ENCODE measurements around the gene C1QTNF4. TPM values are rescaled to one million over a fixed set of nuclear protein-coding genes. Genes with fewer than 3 reads are reported as not detected.
A peak's percentile ranks its signal among the peaks of the same experiment; 100 is the strongest.
"Not testable (repeated sequence)": the region's sequence is repeated elsewhere in the genome, so short reads cannot be mapped to it uniquely, and the experiment has no call there.

Gene C1QTNF4
- polyA plus RNA-seq, 1 experiment = 0.05 TPM

- Histone ChIP-seq H3K4me3 (ENCODE audit: low read depth, low read length) (peak overlapping the region; percentile 68), H3K36me3 (ENCODE audit: control insufficient read depth, insufficient read depth, low read length) (peaks cover 2% of the 10 kb centered on the region), H3K27me3 (ENCODE audit: control insufficient read depth, insufficient read depth, low read length) (no peaks in the 10 kb centered on the region)
- ChIA-PET CTCF (interaction anchor here (1.0 to 2.1 kb wide), 4 partner anchors 10 to 64 kb away, joined by 3 to 12 read pairs (median 5); partner anchors contain the start of gene CELF1), POLR2A (interaction anchor here (0.7 kb wide), 1 partner anchor 62 kb away, joined by 4 read pairs; no protein-coding TSS in a partner anchor)
- no peak for TF ChIP-seq CTCF (IDR thresholded peaks at IDR 0.05; ENCODE audit: insufficient read depth, low read depth, low read length)
- DNase-seq (ENCODE audit: low read depth) = no peak
Observed at GRCh38 chr11:47564933-47565339, 29.3 kb downstream of the C1QTNF4 start.

- H3K4me3 ChIP-seq (ENCODE audit: low read depth, low read length); H3K36me3 ChIP-seq (ENCODE audit: control insufficient read depth, insufficient read depth, low read length); H3K27me3 ChIP-seq (ENCODE audit: control insufficient read depth, insufficient read depth, low read length); DNase-seq (ENCODE audit: low read depth): not testable (repeated sequence)
- POLR2A ChIA-PET = interaction anchor here (0.7 kb wide), 1 partner anchor 63 kb away, joined by 4 read pairs; no protein-coding TSS in a partner anchor
- CTCF ChIA-PET = interaction anchor here (1.0 to 2.1 kb wide), 4 partner anchors 9 to 64 kb away, joined by 3 to 12 read pairs (median 5); partner anchors contain the start of gene CELF1
Observed at GRCh38 chr11:47564366-47564765, 29.8 kb downstream of the C1QTNF4 start.

GRCh38 chr11:47562393-47562792, 31.8 kb downstream of the C1QTNF4 start:
- H3K36me3 ChIP-seq (ENCODE audit: control insufficient read depth, insufficient read depth, low read length); H3K27me3 ChIP-seq (ENCODE audit: control insufficient read depth, insufficient read depth, low read length); POLR2A ChIA-PET; DNase-seq (ENCODE audit: low read depth); H3K4me3 ChIP-seq (ENCODE audit: low read depth, low read length); CTCF ChIA-PET: not testable (repeated sequence)

GRCh38 chr11:47560426-47560825, 33.8 kb downstream of the C1QTNF4 start:
- no peaks in the 10 kb centered on the region for H3K27me3 ChIP-seq (ENCODE audit: control insufficient read depth, insufficient read depth, low read length)
- H3K36me3 ChIP-seq (ENCODE audit: control insufficient read depth, insufficient read depth, low read length) = no peaks in the 10 kb centered on the region
- TF ChIP-seq CTCF (IDR thresholded peaks at IDR 0.05; ENCODE audit: insufficient read depth, low read depth, low read length) = no peak
- DNase-seq (ENCODE audit: low read depth) = no peak
- ChIA-PET CTCF (no interaction called here), POLR2A (no interaction called here)
- H3K4me3 ChIP-seq (ENCODE audit: low read depth, low read length) = no peak overlapping the region

- DNase-seq (ENCODE audit: low read depth) = no peak
- no peak overlapping the region for H3K4me3 ChIP-seq (ENCODE audit: low read depth, low read length)
- POLR2A ChIA-PET = no interaction called here
- CTCF ChIA-PET = interaction anchor here (0.7 kb wide), 2 partner anchors 27 to 58 kb away, joined by 3 read pairs; no protein-coding TSS in a partner anchor
- no peak for TF ChIP-seq CTCF (IDR thresholded peaks at IDR 0.05; ENCODE audit: insufficient read depth, low read depth, low read length)
- no peaks in the 10 kb centered on the region for H3K36me3 ChIP-seq (ENCODE audit: control insufficient read depth, insufficient read depth, low read length)
- H3K27me3 ChIP-seq (ENCODE audit: control insufficient read depth, insufficient read depth, low read length) = no peaks in the 10 kb centered on the region
Observed at GRCh38 chr11:47558695-47559094, 35.5 kb downstream of the C1QTNF4 start.

- not testable (repeated sequence) for H3K4me3 ChIP-seq (ENCODE audit: low read depth, low read length); H3K36me3 ChIP-seq (ENCODE audit: control insufficient read depth, insufficient read depth, low read length); DNase-seq (ENCODE audit: low read depth); H3K27me3 ChIP-seq (ENCODE audit: control insufficient read depth, insufficient read depth, low read length)
- CTCF ChIA-PET = interaction anchor here (1.2 kb wide), 1 partner anchor 17 kb away, joined by 3 read pairs; no protein-coding TSS in a partner anchor
- POLR2A ChIA-PET = interaction anchor here (0.6 kb wide), 1 partner anchor 26 kb away, joined by 3 read pairs; no protein-coding TSS in a partner anchor
Observed at GRCh38 chr11:47557004-47557403, 37.2 kb downstream of the C1QTNF4 start.

- no peak for DNase-seq (ENCODE audit: low read depth)
- ChIA-PET CTCF (interaction anchor here (0.6 to 5.7 kb wide), 11 partner anchors 11 to 118 kb away, joined by 3 to 45 read pairs (median 4); partner anchors contain the start of gene PTPMT1), POLR2A (interaction anchor here (0.6 kb wide), 1 partner anchor 28 kb away, joined by 5 read pairs; no protein-coding TSS in a partner anchor)
- no peaks in the 10 kb centered on the region for H3K36me3 ChIP-seq (ENCODE audit: control insufficient read depth, insufficient read depth, low read length)
- peak overlapping the region; percentile 31 for H3K4me3 ChIP-seq (ENCODE audit: low read depth, low read length)
- TF ChIP-seq CTCF (IDR thresholded peaks at IDR 0.05; ENCODE audit: insufficient read depth, low read depth, low read length) = no peak
- H3K27me3 ChIP-seq (ENCODE audit: control insufficient read depth, insufficient read depth, low read length) = no peaks in the 10 kb centered on the region
Observed at GRCh38 chr11:47553406-47553743, 40.8 kb downstream of the C1QTNF4 start.

Measured in BJ (cell line).